ENCODE data around the gene CCDC6. TPM values are rescaled to one million over a fixed set of nuclear protein-coding genes. Genes with fewer than 3 reads are reported as not detected.
A peak's percentile ranks its signal among the peaks of the same experiment; 100 is the strongest.

CCDC6 gene
- total and polyA plus RNA-seq, 9 of the 15 experiments (the other 6 are each of a cell fraction or from before 2014, with no cell fraction given), result 10.4 to 41.0 (median 20.9) TPM

GRCh38 chr10:59906417-59907202, at the start of gene CCDC6 (continued):
- TF ChIP-seq ILK (tag; IDR thresholded peaks at IDR 0.05; ENCODE audit: borderline replicate concordance, low read depth) (no peak), NFE2L1 (tag; IDR thresholded peaks at IDR 0.05; ENCODE audit: borderline replicate concordance, low read depth) (no peak), STAT5B (CRISPR knock-in tag; IDR thresholded peaks at IDR 0.05) (no peak), KDM4B (IDR thresholded peaks at IDR 0.05; ENCODE audit: borderline replicate concordance in 2 of 2, low read depth in 1 of 2) (no peak; a peak in 1 of 4 replicates), SAP30 (IDR thresholded peaks at IDR 0.05; ENCODE audit: borderline replicate concordance, insufficient read depth, low read depth, low read length, poor library complexity, severe bottlenecking) (no peak), NFXL1 (CRISPR knock-in tag; IDR thresholded peaks at IDR 0.05) (no peak), SMAD4 (CRISPR knock-in tag; conservative IDR thresholded peaks at IDR 0.05) (peak; percentile 95), ZBTB11 (CRISPR knock-in tag; IDR thresholded peaks at IDR 0.05) (peak in 1 of 3 experiments; percentile 62; a peak in 1 of 6 replicates), NR3C1 (CRISPR knock-in tag; IDR thresholded peaks at IDR 0.05) (0 out of 2 replicates have a peak, but pooled peaks have one; percentile 36)
- TF ChIP-seq, protein P1, sequence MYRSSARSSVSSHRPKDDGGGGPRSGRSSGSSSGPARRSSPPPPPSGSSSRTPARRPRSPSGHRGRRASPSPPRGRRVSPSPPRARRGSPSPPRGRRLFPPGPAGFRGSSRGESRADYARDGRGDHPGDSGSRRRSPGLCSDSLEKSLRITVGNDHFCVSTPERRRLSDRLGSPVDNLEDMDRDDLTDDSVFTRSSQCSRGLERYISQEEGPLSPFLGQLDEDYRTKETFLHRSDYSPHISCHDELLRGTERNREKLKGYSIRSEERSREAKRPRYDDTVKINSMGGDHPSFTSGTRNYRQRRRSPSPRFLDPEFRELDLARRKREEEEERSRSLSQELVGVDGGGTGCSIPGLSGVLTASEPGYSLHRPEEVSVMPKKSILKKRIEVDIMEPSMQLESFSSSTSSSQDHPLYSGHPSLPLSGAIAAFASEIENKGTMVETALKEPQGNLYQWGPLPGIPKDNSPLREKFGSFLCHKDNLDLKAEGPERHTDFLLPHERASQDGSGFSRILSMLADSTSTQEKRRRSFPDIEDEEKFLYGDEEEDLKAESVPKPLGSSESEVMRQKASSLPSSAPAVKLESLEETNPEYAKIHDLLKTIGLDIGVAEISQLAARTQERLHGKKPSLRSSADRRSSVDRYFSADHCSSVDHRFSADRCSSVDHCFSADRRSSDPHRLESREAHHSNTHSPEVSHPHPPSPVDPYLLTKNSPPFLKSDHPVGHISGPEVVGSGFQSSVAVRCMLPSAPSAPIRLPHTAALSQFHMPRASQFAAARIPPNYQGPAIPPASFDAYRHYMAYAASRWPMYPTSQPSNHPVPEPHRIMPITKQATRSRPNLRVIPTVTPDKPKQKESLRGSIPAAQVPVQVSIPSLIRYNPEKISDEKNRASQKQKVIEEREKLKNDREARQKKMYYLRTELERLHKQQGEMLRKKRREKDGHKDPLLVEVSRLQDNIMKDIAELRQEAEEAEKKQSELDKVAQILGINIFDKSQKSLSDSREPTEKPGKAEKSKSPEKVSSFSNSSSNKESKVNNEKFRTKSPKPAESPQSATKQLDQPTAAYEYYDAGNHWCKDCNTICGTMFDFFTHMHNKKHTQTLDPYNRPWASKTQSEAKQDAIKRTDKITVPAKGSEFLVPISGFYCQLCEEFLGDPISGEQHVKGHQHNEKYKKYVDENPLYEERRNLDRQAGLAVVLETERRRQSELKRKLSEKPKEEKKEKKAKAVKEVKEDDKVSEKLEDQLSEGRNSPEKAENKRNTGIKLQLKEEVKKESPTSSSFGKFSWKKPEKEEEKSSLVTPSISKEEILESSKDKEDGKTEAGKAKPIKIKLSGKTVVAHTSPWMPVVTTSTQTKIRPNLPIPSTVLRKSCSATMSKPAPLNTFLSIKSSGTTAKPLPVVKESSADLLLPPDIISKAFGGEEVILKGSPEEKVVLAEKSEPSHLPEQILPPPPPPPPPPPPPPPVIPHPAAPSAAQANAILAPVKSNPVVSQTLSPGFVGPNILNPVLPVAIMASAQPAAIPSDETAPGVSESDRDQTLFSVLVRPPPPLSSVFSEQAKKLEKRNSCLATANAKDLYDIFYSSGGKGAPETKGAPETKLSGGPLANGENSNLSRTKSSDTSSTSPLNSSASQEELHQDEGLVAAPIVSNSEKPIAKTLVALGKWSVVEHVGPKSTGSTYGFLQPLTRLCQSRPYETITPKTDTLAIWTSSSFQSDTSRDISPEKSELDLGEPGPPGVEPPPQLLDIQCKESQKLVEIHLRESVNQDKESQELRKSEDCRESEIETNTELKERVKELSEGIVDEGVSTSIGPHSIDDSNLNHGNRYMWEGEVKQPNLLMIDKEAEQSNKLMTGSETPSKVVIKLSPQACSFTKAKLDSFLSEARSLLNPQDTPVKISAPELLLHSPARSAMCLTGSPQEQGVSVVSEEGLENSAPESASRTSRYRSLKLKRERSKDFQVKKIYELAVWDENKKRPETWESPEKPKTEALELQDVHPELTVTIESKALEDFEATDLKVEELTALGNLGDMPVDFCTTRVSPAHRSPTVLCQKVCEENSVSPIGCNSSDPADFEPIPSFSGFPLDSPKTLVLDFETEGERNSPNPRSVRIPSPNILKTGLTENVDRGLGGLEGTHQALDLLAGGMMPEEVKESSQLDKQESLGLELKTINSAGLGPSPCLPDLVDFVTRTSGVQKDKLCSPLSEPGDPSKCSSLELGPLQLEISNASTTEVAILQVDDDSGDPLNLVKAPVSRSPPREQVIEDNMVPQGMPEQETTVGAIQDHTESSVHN (IDR thresholded peaks at IDR 0.05; ENCODE audit: borderline replicate concordance in 1 of 2, low read depth in 1 of 2), result no peak
